K562 (cell line): Measurements from ENCODE around the gene DDC. TPM values are rescaled to one million over a fixed set of nuclear protein-coding genes. Genes with fewer than 3 reads are reported as not detected.
A peak's percentile ranks its signal among the peaks of the same experiment; 100 is the strongest.

ENCODE experiments used
- CHAMP1 ChIP-seq: fragments of 450-650 bp; IDR thresholded peaks from 2 replicates; pipeline ENCODE4 v1.6.1; 2016; ENCODE audit warnings: mild to moderate bottlenecking
- ZBTB17 ChIP-seq: fragments of 450-650 bp; formaldehyde crosslinking; IDR thresholded peaks from 2 replicates; pipeline ENCODE4 v1.4.0; 2020; ENCODE audit warnings: mild to moderate bottlenecking
- ZBTB33 ChIP-seq: sonication (generic); formaldehyde crosslinking; IDR thresholded peaks from 2 replicates; pipeline ENCODE4 v1.8.1; 2023; ENCODE audit warnings: mild to moderate bottlenecking, missing genetic modification reagents
- ZNF740 ChIP-seq, 3 experiments: fragments of 200-800 bp in 1 of 3; sonication (Bioruptor generic) in 1 of 3; sonication (generic) in 1 of 3; formaldehyde crosslinking in 1 of 3; IDR thresholded peaks; 2 replicates each; pipeline versions ENCODE4 v1.6.1 to v1.8.0; 2016 to 2022; ENCODE audit warnings: mild to moderate bottlenecking in 2 of 3, missing compliant biosample characterization in 2 of 3, missing genetic modification characterization in 2 of 3, missing genetic modification reagents in 1 of 3
- polyA plus RNA-seq, 8 experiments: library from polyadenylated mRNA; depleted of rRNA in 4 of 8; stranded (reverse) in 5 of 8; unstranded in 3 of 8; fragments of >200 nt; fragmentation: Nextera tagmentation in 2 of 8; fragmentation: Illumina TruSeq in 1 of 8; extraction: Ambion mirVana in 2 of 8; extraction: Trizol in 1 of 8; gene quantifications; 2 replicates each; pipeline versions ENCODE4 v1.2.1 to v1.2.3, GENCODE V29; 2011 to 2014; ENCODE audit warnings: inconsistent platforms in 1 of 8, missing spikeins in 1 of 8
- total RNA-seq, 7 experiments: library from RNA; depleted of rRNA in 6 of 7; stranded (reverse); fragments of >200 nt in 6 of 7; fragmentation: Illumina TruSeq in 2 of 7; extraction: Trizol in 2 of 7; gene quantifications; 2 replicates each; pipeline versions ENCODE4 v1.2.1 to v1.2.3, GENCODE V29; 2011 to 2021; ENCODE audit warnings: low replicate concordance in 1 of 7

DDC gene
- total and polyA plus RNA-seq, 9 of the 15 experiments (the other 6 are each of a cell fraction or from before 2014, with no cell fraction given): not detected

DNA sequence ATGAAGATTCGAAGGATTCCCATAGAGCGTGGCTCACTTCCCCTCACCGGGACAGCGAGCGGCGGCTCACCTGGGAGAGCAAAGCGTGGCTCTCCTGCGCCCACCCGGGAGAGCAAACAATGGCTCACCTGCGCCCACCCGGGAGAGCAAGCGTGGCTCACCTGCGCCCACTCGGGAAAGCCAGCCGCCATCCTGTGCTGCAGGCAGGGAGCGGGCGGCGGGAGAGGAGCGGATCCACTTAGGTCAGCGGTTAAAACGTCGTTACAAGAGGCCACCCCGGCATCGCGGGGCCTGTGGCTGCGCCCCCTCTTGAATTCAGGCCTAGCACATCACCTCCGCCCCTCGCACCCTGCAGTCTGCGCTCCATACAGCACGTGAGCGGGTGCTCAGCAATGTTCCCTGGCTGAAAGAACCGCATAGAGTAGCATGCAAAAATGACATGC is 114.6 kb downstream of the DDC start (continued):
- TF ChIP-seq ZNF740 (CRISPR knock-in tag; IDR thresholded peaks at IDR 0.05) (0 out of 2 replicates have a peak, but pooled peaks have one; percentile 30), ZNF740 (tag; IDR thresholded peaks at IDR 0.05) (no peak), CHAMP1 (0 out of 2 replicates have a peak, but pooled peaks have one; percentile 21), ZBTB17 (CRISPR knock-in tag) (0 out of 2 replicates have a peak, but pooled peaks have one; percentile 19), ZBTB33 (CRISPR knock-in tag) (peak; percentile 97)
